Fibroblast of lung (primary cell): ENCODE data around the gene NTNG1.

Source experiments
- EZH2 ChIP-seq: IDR thresholded peaks from 2 replicates; pipeline ENCODE4 v1.5.1; 2012; ENCODE audit warnings: low read length, control low read depth, mild to moderate bottlenecking; ENCODE audit errors: missing control alignments
- TF ChIP-seq, protein P1 (sequence below), 2 donors: IDR thresholded peaks in 1 of 2; conservative IDR thresholded peaks in 1 of 2; 1 replicate in 1 of 2; 2 replicates in 1 of 2; pipeline ENCODE4 v1.5.1; 2011 to 2012; ENCODE audit warnings: low read length in 2 of 2, control low read depth in 1 of 2, inconsistent platforms in 1 of 2, low read depth in 1 of 2, mild to moderate bottlenecking in 1 of 2

- TF ChIP-seq, protein P1, sequence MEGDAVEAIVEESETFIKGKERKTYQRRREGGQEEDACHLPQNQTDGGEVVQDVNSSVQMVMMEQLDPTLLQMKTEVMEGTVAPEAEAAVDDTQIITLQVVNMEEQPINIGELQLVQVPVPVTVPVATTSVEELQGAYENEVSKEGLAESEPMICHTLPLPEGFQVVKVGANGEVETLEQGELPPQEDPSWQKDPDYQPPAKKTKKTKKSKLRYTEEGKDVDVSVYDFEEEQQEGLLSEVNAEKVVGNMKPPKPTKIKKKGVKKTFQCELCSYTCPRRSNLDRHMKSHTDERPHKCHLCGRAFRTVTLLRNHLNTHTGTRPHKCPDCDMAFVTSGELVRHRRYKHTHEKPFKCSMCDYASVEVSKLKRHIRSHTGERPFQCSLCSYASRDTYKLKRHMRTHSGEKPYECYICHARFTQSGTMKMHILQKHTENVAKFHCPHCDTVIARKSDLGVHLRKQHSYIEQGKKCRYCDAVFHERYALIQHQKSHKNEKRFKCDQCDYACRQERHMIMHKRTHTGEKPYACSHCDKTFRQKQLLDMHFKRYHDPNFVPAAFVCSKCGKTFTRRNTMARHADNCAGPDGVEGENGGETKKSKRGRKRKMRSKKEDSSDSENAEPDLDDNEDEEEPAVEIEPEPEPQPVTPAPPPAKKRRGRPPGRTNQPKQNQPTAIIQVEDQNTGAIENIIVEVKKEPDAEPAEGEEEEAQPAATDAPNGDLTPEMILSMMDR (conservative IDR thresholded peaks at IDR 0.05 in 1 of 2, IDR thresholded peaks at IDR 0.05 in 1 of 2; ENCODE audit: low read depth in 1 of 2, low read length in 2 of 2) = peak; percentile 51 to 52
- no peak for TF ChIP-seq EZH2
Measured at GRCh38 chr1:107142140-107142542, 1.3 kb downstream of the NTNG1 start.
